Sigmoid colon (tissue), 7 donors: ENCODE results near the gene ITPA. TPM values are rescaled to one million over a fixed set of nuclear protein-coding genes. Genes with fewer than 3 reads are reported as not detected.

Experiments
- DNase-seq: peaks from one replicate; pipeline ENCODE4 v3.0.0-alpha.2; 2019
- H3K27ac ChIP-seq, 4 donors: fragments of 200-600 bp; sonication (generic); one replicate each; pipeline ENCODE4 v1.5.1; 2016 to 2019; ENCODE audit warnings: mild to moderate bottlenecking in 1 of 4
- H3K27me3 ChIP-seq, 3 donors: fragments of 200-600 bp; sonication (generic); one replicate each; pipeline ENCODE4 v1.5.1; 2019; ENCODE audit warnings: mild to moderate bottlenecking in 1 of 3
- H3K36me3 ChIP-seq, 4 donors: fragments of 200-600 bp; sonication (generic); one replicate each; pipeline ENCODE4 v1.5.1; 2016 to 2019
- H3K4me1 ChIP-seq, 4 donors: fragments of 200-600 bp; sonication (generic); one replicate each; pipeline ENCODE4 v1.5.1; 2017 to 2019
- H3K4me3 ChIP-seq, 4 donors: fragments of 200-600 bp; sonication (generic); one replicate each; pipeline ENCODE4 v1.5.1; 2017 to 2019; ENCODE audit warnings: mild to moderate bottlenecking in 2 of 4, moderate library complexity in 1 of 4
- H3K9me3 ChIP-seq, 4 donors: fragments of 200-600 bp in 3 of 4; sonication (generic) in 3 of 4; one replicate each; pipeline versions ENCODE4 v1.5.1 to v1.6.1; 2013 to 2019
- EP300 ChIP-seq, 4 donors: sonication (generic); formaldehyde crosslinking; IDR thresholded peaks; one replicate each; pipeline ENCODE4 v1.6.1; 2017; ENCODE audit warnings: antibody characterized with exemption in 4 of 4
- POLR2A ChIP-seq, 2 donors: fragments of 450-650 bp; IDR thresholded peaks; one replicate each; pipeline ENCODE4 v1.6.1; 2016; ENCODE audit warnings: antibody characterized with exemption in 2 of 2, mild to moderate bottlenecking in 2 of 2, moderate library complexity in 2 of 2
- POLR2AphosphoS5 ChIP-seq, 4 donors: sonication (generic); formaldehyde crosslinking; IDR thresholded peaks; one replicate each; pipeline ENCODE4 v1.6.1; 2017; ENCODE audit warnings: antibody characterized with exemption in 4 of 4
- WGBS, 2 donors: extraction: QIAGEN DNeasy Blood & Tissue Kit; methylation state at CpG; one replicate each; pipeline ENCODE4 v1.1.7; 2013; 5-methylcytosine and 5-hydroxymethylcytosine counted together
- intact Hi-C: fragments of 100-400 bp; cut with DNase I; formaldehyde crosslinking; loops from one replicate; pipeline ENCODE4 v1.15.1; 2023
- polyA plus RNA-seq, 3 donors: library from polyadenylated mRNA; stranded (reverse); fragments of 200-250 nt; gene quantifications; one replicate each; pipeline ENCODE4 v1.2.3, GENCODE V29; 2013
- total RNA-seq, 4 donors: library from RNA; depleted of rRNA; stranded (reverse); fragments of >200 nt; gene quantifications; one replicate each; pipeline ENCODE4 v1.1.0, GENCODE V29; 2016
- TF ChIP-seq, protein P1 (sequence below), 4 experiments: fragments of 450-650 bp in 3 of 4; fragments of 200-600 bp in 1 of 4; IDR thresholded peaks; one replicate each; pipeline ENCODE4 v1.5.1; 2016 to 2019; ENCODE audit warnings: antibody characterized with exemption in 4 of 4, mild to moderate bottlenecking in 3 of 4, moderate library complexity in 2 of 4
- donor health status: healthy with polysubstance abuse.
- donor health status: Bipolar disorder and iron deficiency.
- donor health status: healthy.

Gene ITPA
- total and polyA plus RNA-seq, 7 donors: 17.1 to 92.5 (median 31.7) TPM

DNA sequence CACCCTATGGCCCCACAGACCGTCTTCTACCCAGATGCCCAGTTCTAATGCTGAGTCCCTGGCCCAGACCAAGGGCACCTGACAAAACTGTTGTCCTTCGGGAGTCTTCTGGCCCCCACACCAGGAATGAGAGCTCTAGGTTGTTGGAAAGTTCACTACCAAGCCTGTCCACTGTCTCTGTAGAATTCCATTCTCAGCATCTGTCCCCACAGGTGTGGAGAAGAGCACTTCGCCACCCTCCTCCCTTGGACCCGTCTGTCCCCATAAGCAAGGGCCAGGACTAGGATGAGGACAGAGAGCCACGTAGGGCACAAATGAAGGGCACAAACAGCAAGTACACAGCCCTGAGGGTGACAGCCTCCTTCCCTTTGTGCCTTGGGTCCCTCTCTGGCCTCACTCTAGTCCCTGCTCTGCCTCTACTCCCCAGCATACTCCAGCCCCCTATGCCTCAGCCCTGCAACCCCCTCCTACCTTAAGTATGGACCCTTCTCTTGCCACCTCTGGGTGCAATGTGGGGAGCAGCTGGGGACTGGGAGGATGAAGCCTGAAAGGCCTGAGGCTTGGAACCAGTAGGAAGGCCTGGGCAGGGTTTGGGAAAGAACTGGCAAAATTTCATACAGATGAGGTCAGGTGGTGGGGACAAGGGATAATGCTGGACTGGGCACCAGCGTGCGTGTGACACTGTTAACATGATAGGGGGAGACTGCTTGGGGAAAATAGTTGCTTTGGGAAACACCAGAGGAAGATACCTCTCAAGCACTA lies 40.3 kb upstream of the ITPA start:
- no peak for DNase-seq
- intact Hi-C loops: no loop called here
- Histone ChIP-seq H3K36me3 (no peaks in the 10 kb centered on the region), H3K9me3 (no peaks in the 10 kb centered on the region), H3K4me1 (peaks cover 0 to 19% (median 13%) of the 10 kb centered on the region in 4 donors), H3K27ac (no peak overlapping the region), H3K27me3 (peaks cover 0 to 20% (median 0%) of the 10 kb centered on the region in 3 donors), H3K4me3 (no peak overlapping the region)
- TF ChIP-seq, protein P1, sequence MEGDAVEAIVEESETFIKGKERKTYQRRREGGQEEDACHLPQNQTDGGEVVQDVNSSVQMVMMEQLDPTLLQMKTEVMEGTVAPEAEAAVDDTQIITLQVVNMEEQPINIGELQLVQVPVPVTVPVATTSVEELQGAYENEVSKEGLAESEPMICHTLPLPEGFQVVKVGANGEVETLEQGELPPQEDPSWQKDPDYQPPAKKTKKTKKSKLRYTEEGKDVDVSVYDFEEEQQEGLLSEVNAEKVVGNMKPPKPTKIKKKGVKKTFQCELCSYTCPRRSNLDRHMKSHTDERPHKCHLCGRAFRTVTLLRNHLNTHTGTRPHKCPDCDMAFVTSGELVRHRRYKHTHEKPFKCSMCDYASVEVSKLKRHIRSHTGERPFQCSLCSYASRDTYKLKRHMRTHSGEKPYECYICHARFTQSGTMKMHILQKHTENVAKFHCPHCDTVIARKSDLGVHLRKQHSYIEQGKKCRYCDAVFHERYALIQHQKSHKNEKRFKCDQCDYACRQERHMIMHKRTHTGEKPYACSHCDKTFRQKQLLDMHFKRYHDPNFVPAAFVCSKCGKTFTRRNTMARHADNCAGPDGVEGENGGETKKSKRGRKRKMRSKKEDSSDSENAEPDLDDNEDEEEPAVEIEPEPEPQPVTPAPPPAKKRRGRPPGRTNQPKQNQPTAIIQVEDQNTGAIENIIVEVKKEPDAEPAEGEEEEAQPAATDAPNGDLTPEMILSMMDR (IDR thresholded peaks at IDR 0.05): no peak
- TF ChIP-seq POLR2A (IDR thresholded peaks at IDR 0.05) (no peak), EP300 (IDR thresholded peaks at IDR 0.05) (no peak), POLR2AphosphoS5 (IDR thresholded peaks at IDR 0.05) (no peak)
- WGBS, 2 donors: 67 to 90% methylated on average over 7 of the region's 7 CpGs

DNA sequence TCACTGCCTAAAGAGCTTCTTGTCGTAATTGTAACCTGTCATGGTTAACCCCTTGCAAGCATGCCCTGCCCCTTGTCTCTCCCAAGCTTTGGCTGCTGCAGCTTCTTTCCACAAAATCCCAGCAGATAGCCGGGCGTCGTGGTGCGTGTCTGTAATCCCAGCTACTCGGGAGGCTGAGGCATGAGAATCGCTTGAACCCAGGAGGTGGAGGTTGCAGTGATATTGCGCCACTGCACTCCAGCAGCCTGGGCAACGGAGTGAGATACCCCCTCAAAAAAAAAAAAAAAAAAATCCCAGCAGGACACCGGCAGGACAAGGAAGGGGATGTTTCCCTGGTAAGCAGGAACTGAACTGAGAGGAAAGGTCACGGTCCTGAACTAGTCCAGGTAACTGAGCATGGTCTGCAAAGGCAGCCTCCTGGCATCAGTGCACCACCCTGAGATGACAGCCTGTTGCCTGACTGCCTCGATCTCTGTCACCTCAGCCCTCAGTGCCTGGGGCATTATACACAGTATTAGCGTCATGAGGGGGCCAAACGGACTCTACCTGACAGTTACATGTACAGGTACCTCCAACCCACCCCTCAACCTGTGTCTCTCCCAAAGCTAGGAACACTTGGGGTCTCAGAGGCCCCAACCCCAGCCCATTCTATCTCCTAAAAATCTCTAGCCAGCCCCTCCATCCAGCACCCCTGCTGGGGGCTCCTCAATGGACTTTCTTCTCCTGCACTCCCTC lies 37.7 kb upstream of the ITPA start:
- no peak overlapping the region for H3K4me3 ChIP-seq
- H3K27me3 ChIP-seq: peaks cover 0 to 27% (median 0%) of the 10 kb centered on the region in 3 donors
- H3K36me3 ChIP-seq: no peaks in the 10 kb centered on the region
- H3K4me1 ChIP-seq: peaks cover 0 to 26% (median 21%) of the 10 kb centered on the region in 4 donors
- no peaks in the 10 kb centered on the region for H3K9me3 ChIP-seq
- WGBS, 2 donors: 86 to 88% methylated on average over 14 of the region's 14 CpGs
- intact Hi-C loops: loop anchor here (1.0 to 5.0 kb wide), 3 partner anchors 11 to 124 kb away; partner anchors contain the start of genes ITPA and MRPS26
- H3K27ac ChIP-seq: no peak overlapping the region
- peak; percentile 53 for DNase-seq
- no peak for TF ChIP-seq POLR2AphosphoS5 (IDR thresholded peaks at IDR 0.05)
- TF ChIP-seq, protein P1 (IDR thresholded peaks at IDR 0.05): no peak
- no peak for TF ChIP-seq POLR2A (IDR thresholded peaks at IDR 0.05)
- no peak for TF ChIP-seq EP300 (IDR thresholded peaks at IDR 0.05)

DNA sequence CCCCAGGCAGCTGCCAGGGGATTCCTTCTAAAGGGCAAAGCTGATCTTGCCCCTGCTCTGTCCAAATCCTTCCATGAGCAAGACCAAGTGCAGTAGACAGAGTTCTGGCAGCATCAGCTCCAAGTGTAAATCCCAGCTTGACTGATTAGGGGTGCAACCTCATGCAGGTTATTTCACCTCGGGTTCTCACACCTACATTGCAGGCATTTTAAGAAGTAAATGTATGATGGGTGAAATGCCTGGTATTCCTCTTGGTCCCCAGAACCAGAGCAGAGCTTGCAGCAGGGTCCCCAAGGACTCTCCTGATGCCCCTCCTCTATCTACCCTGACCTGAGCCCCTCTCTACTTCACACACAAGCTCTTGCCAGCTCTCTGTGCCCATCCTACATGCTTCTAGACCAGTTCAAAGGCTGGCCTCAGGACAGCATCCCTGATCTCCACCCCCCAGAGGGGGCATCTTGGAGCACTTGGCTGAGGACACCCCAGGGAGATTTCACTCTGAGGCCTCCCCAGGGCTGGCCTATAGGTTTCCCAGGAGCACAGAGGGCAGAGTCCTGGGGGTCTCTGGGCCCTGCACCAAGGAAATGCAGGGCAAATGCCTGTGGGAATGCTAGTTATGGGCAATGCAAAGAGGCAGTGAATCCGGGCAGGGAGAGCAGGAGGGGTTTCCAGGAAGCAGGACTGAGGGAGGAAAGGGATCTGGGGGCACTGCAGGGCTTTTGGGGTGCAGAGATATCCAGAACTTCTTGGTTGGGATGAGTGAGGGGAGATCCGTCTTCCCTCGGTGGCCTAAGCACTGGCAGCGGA lies 37.0 kb upstream of the ITPA start:
- WGBS, 2 donors: 46 to 49% methylated on average over 5 of the region's 5 CpGs
- Histone ChIP-seq H3K36me3 (no peaks in the 10 kb centered on the region), H3K9me3 (no peaks in the 10 kb centered on the region), H3K4me3 (peak overlapping the region; percentile 65 to 94 (median 88)), H3K27ac (peak overlapping the region; percentile 74 to 81 (median 78)), H3K27me3 (peaks cover 0 to 24% (median 0%) of the 10 kb centered on the region in 3 donors), H3K4me1 (peaks cover 0 to 26% (median 21%) of the 10 kb centered on the region in 4 donors)
- intact Hi-C loops: loop anchor here (1.0 to 5.0 kb wide), 3 partner anchors 12 to 125 kb away; partner anchors contain the start of genes ITPA and MRPS26
- DNase-seq: peak; percentile 55
- no peak for TF ChIP-seq EP300 (IDR thresholded peaks at IDR 0.05)
- no peak for TF ChIP-seq POLR2AphosphoS5 (IDR thresholded peaks at IDR 0.05)
- TF ChIP-seq, protein P1 (IDR thresholded peaks at IDR 0.05): no peak
- TF ChIP-seq POLR2A (IDR thresholded peaks at IDR 0.05): no peak

GRCh38 chr20:3172933-3173609 lies 36.2 kb upstream of the ITPA start, which contains the start of gene LZTS3:
Gene LZTS3 (minus strand): TSS chr20:3173549. CDS start chr20:3167163, 6,386 bp downstream.
- DNase-seq: peak; percentile 92
- TF ChIP-seq, protein P1 (IDR thresholded peaks at IDR 0.05): no peak
- TF ChIP-seq POLR2AphosphoS5 (IDR thresholded peaks at IDR 0.05): peak in 2 of 4 donors; percentile 39 to 68
- peaks cover 0 to 26% (median 21%) of the 10 kb centered on the region in 4 donors for H3K4me1 ChIP-seq
- peak within 1 kb of the TSS; percentile 65 to 94 (median 88) for H3K4me3 ChIP-seq
- H3K9me3 ChIP-seq: no peaks in the 10 kb centered on the region
- 0 to 1% methylated on average over 62 of the region's 62 CpGs for WGBS, 2 donors
- intact Hi-C loops: loop anchor here (1.0 to 5.0 kb wide), 3 partner anchors 13 to 126 kb away; partner anchors contain the start of genes ITPA and MRPS26
- H3K27me3 ChIP-seq: peaks cover 0 to 17% (median 0%) of the 10 kb centered on the region in 3 donors
- H3K36me3 ChIP-seq: no peaks in the 10 kb centered on the region
- H3K27ac ChIP-seq: peak within 1 kb of the TSS; percentile 74 to 81 (median 78)
